Measurements from ENCODE around the gene RGL1. TPM values are rescaled to one million over a fixed set of nuclear protein-coding genes. Genes with fewer than 3 reads are reported as not detected.

The RGL1 gene
- total RNA-seq, 3 donors from 2014 or later (not counting 1 experiment from before 2014, with no cell fraction given): 0.16 to 0.52 (median 0.40) TPM

DNA sequence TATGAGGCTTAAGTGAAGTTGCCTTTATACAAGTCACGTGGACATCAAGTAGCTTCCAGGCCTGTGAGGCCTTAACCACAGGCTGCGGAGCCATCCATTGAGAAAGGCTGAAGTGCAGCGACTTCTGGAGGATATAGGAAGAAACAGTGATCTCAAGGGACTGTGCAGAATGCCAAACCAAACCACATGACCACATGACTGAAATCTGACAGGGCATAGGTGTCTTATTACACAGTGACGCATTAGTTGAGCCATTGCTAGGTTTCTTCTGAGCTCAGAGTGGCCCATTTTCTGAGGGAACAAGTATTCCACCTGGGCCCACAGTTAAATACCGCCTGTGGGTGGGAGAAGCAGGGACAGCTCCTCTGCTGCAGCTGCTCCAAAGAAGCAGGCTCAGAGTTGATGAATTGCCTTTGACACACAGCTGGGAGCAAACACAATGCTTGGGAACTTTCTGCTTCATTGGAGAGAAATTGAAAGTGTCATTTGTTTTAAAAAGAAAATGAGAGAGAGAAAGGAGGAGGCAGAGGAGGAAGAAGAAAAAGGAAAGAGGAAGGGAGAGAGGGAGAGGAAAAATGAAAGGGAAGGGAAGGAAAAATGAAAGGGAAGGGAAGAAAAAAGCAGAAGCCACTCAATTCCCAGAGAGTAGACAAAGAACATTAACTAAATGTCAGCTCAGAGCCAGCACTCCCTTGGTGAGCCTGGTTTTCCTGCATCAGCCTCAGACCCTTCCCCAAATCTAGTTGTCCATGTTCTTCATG lies 138.2 kb downstream of the RGL1 start:
- TF ChIP-seq, protein P1, sequence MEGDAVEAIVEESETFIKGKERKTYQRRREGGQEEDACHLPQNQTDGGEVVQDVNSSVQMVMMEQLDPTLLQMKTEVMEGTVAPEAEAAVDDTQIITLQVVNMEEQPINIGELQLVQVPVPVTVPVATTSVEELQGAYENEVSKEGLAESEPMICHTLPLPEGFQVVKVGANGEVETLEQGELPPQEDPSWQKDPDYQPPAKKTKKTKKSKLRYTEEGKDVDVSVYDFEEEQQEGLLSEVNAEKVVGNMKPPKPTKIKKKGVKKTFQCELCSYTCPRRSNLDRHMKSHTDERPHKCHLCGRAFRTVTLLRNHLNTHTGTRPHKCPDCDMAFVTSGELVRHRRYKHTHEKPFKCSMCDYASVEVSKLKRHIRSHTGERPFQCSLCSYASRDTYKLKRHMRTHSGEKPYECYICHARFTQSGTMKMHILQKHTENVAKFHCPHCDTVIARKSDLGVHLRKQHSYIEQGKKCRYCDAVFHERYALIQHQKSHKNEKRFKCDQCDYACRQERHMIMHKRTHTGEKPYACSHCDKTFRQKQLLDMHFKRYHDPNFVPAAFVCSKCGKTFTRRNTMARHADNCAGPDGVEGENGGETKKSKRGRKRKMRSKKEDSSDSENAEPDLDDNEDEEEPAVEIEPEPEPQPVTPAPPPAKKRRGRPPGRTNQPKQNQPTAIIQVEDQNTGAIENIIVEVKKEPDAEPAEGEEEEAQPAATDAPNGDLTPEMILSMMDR (IDR thresholded peaks at IDR 0.05): no peak
- ATAC-seq (no peak), DNase-seq (no peak)
- Histone ChIP-seq H3K4me3 (ENCODE audit: low read length) (no peak overlapping the region), H3K27ac (ENCODE audit: low read length) (no peak overlapping the region), H3K4me1 (ENCODE audit: control insufficient read depth, insufficient read depth, low read length) (no peaks in the 10 kb centered on the region), H3K36me3 (ENCODE audit: control insufficient read depth, insufficient read depth, low read length) (no peaks in the 10 kb centered on the region), H3K27me3 (ENCODE audit: control insufficient read depth, insufficient read depth, low read length) (no peaks in the 10 kb centered on the region), H3K9me3 (ENCODE audit: control insufficient read depth, insufficient read depth, low read length) (no peaks in the 10 kb centered on the region)
- 65% methylated on average over 5 of the region's 5 CpGs for WGBS (ENCODE audit: insufficient coverage)
- H3K4me3 Mint-ChIP-seq: no peak overlapping the region
- peaks cover 19% of the 10 kb centered on the region for H3K36me3 Mint-ChIP-seq
- H3K27ac Mint-ChIP-seq: no peak overlapping the region
- H3K27me3 Mint-ChIP-seq (ENCODE audit: low read depth in 2 of 2): no peaks in the 10 kb centered on the region
- H3K4me1 Mint-ChIP-seq: peaks cover 7 to 14% of the 10 kb centered on the region in 2 donors
- intact Hi-C loops (cut with micrococcal nuclease): no loop called here
- H3K9me3 Mint-ChIP-seq: no peaks in the 10 kb centered on the region

DNA sequence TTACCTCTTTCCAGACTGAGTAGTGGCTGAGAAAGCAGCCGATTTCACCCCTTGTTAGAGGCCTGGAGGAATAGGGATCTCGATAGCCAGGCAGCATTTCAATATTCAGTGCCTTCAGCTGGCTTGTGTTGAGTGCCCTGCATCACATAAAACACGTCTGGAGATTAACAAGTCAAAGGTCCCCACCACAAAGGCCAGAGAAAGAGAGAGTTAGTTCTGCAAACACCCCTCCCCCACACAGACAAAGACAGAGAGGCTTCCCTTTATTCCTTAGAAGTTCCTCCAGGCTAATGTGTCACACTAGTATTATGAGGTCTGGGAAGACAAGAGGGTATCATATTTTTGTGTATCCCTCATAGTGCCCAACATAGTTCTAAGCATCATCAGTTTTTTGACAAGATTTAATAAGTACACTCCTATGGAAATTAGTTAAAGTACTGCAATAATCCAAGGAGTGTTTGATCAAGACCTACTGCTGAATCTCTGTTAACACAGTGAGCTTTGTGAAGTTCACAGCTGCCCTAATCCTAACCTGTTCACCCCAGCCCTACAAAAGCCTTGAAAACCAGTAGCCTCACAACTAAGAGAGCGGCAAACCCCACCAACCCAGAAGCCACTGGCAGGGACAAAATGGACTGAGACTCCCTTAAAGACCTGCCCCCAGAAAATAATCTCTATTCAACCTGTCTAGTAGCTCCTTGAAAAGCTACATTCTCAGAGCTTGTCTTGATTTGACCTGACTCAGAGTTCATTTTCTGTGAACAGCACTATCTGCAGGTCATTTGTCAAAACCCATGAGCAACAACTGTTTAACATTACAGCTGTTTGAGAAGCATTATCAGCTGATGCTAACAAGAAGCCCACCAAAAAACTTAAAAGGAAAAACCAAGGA lies 140.8 kb downstream of the RGL1 start:
- WGBS (ENCODE audit: insufficient coverage): 89% methylated on average over 4 of the region's 4 CpGs
- no peak overlapping the region for H3K27ac Mint-ChIP-seq
- H3K36me3 ChIP-seq (ENCODE audit: control insufficient read depth, insufficient read depth, low read length): no peaks in the 10 kb centered on the region

DNA sequence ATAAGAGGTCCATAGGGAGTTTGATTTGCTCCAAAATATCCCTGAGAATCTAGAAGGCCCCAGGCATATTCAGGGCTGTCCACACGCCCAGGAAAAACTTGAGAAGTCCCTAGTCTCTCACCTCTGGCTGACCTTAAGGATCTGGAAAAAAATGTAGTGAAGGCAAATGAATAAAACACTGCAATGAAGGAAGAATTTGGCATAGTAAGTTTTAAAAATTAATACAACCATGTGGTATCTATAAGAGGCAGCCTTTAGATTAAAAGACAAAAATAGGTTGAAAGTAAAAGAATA lies 141.3 kb downstream of the RGL1 start:
- 92% methylated on average over 1 of the region's 1 CpG for WGBS (ENCODE audit: insufficient coverage)
- Histone ChIP-seq H3K4me1 (ENCODE audit: control insufficient read depth, insufficient read depth, low read length) (no peaks in the 10 kb centered on the region), H3K36me3 (ENCODE audit: control insufficient read depth, insufficient read depth, low read length) (no peaks in the 10 kb centered on the region), H3K9me3 (ENCODE audit: control insufficient read depth, insufficient read depth, low read length) (no peaks in the 10 kb centered on the region), H3K4me3 (ENCODE audit: low read length) (no peak overlapping the region), H3K27me3 (ENCODE audit: control insufficient read depth, insufficient read depth, low read length) (no peaks in the 10 kb centered on the region), H3K27ac (ENCODE audit: low read length) (no peak overlapping the region)
- peaks cover 7 to 21% of the 10 kb centered on the region in 2 donors for H3K4me1 Mint-ChIP-seq
- DNase-seq (no peak), ATAC-seq (no peak)
- no peak overlapping the region for H3K27ac Mint-ChIP-seq
- TF ChIP-seq, protein P1 (IDR thresholded peaks at IDR 0.05): no peak
- no peaks in the 10 kb centered on the region for H3K9me3 Mint-ChIP-seq
- no peaks in the 10 kb centered on the region for H3K27me3 Mint-ChIP-seq (ENCODE audit: low read depth in 2 of 2)
- no peak overlapping the region for H3K4me3 Mint-ChIP-seq
- intact Hi-C loops (cut with micrococcal nuclease): no loop called here
- H3K36me3 Mint-ChIP-seq: peaks cover 32% of the 10 kb centered on the region

More for the DNA sequence above, 140.8 kb downstream of the RGL1 start:
- no peaks in the 10 kb centered on the region for H3K27me3 Mint-ChIP-seq (ENCODE audit: low read depth in 2 of 2)
- Histone ChIP-seq H3K4me1 (ENCODE audit: control insufficient read depth, insufficient read depth, low read length) (no peaks in the 10 kb centered on the region), H3K27ac (ENCODE audit: low read length) (no peak overlapping the region), H3K9me3 (ENCODE audit: control insufficient read depth, insufficient read depth, low read length) (no peaks in the 10 kb centered on the region), H3K27me3 (ENCODE audit: control insufficient read depth, insufficient read depth, low read length) (no peaks in the 10 kb centered on the region), H3K4me3 (ENCODE audit: low read length) (no peak overlapping the region)
- H3K4me1 Mint-ChIP-seq: peaks cover 7 to 16% of the 10 kb centered on the region in 2 donors
- no peaks in the 10 kb centered on the region for H3K9me3 Mint-ChIP-seq
- TF ChIP-seq, protein P1 (IDR thresholded peaks at IDR 0.05): no peak
- intact Hi-C loops (cut with micrococcal nuclease): no loop called here
- no peak overlapping the region for H3K4me3 Mint-ChIP-seq
- peaks cover 32% of the 10 kb centered on the region for H3K36me3 Mint-ChIP-seq
- ATAC-seq: no peak
- no peak for DNase-seq

All from natural killer cell (primary cell).